Lung microvascular endothelial cell (primary cell): ENCODE measurements around the gene ATG9B. TPM values are rescaled to one million over a fixed set of nuclear protein-coding genes. Genes with fewer than 3 reads are reported as not detected.
"Not testable (repeated sequence)": the region's sequence is repeated elsewhere in the genome, so short reads cannot be mapped to it uniquely, and the experiment has no call there.

Experiments
- DNase-seq, 2 donors: peaks; one replicate each; pipeline versions ENCODE4 v3.0.0 to v3.0.0-alpha.2; 2010; ENCODE audit warnings: low read depth in 2 of 2
- total RNA-seq: library from RNA; depleted of rRNA; stranded (reverse); fragments of >200 nt; gene quantifications from 2 replicates; pipeline ENCODE4 v1.2.1, GENCODE V29; 2014

The ATG9B gene
- total RNA-seq, 1 donor from 2014 or later: not detected

GRCh38 chr7:151038951-151039849 is 14.9 kb upstream of the ATG9B start:
- DNase-seq: peak; percentile 81 to 96

GRCh38 chr7:151035902-151036301 is 11.6 kb upstream of the ATG9B start:
- no peak for DNase-seq

- DNase-seq: no peak
Measured at GRCh38 chr7:151035026-151035717, 10.9 kb upstream of the ATG9B start.

- no peak for DNase-seq
Measured at GRCh38 chr7:151034312-151035025, 10.2 kb upstream of the ATG9B start.

GRCh38 chr7:151033864-151034249 is 9.6 kb upstream of the ATG9B start:
- DNase-seq: no peak

GRCh38 chr7:151032936-151033863 is 8.9 kb upstream of the ATG9B start:
- no peak for DNase-seq

- no peak for DNase-seq
Measured at GRCh38 chr7:151031011-151031410, 6.7 kb upstream of the ATG9B start.

GRCh38 chr7:151028948-151029501 is 4.7 kb upstream of the ATG9B start:
- no peak for DNase-seq

GRCh38 chr7:151028131-151028947 is 4.0 kb upstream of the ATG9B start, which contains the start of gene ABCB8:
TSS of gene ABCB8 (plus strand) at chr7:151028450. CDS start at chr7:151028516, 66 bp downstream.
- peak; percentile 98 to 99 for DNase-seq

- DNase-seq: not testable (repeated sequence)
Measured at GRCh38 chr7:151027728-151028130, 3.4 kb upstream of the ATG9B start.

GRCh38 chr7:151026771-151027727 is 2.8 kb upstream of the ATG9B start:
- DNase-seq: not testable (repeated sequence)

GRCh38 chr7:151025924-151026671 is 1.8 kb upstream of the ATG9B start:
- no peak for DNase-seq

- DNase-seq: no peak
Measured at GRCh38 chr7:151023232-151023631, 1.1 kb downstream of the ATG9B start.

GRCh38 chr7:151020231-151020630 is 4.1 kb downstream of the ATG9B start:
- DNase-seq: no peak

GRCh38 chr7:151019130-151019447 is 5.2 kb downstream of the ATG9B start:
- no peak for DNase-seq

- DNase-seq: peak; percentile 41 to 70
Measured at GRCh38 chr7:151018421-151019129, 5.7 kb downstream of the ATG9B start.

GRCh38 chr7:151017953-151018420 is 6.3 kb downstream of the ATG9B start:
- DNase-seq: peak; percentile 60 to 76
